ENCODE measurements around the gene GALNT2. TPM values are rescaled to one million over a fixed set of nuclear protein-coding genes. Genes with fewer than 3 reads are reported as not detected.
A peak's percentile ranks its signal among the peaks of the same experiment; 100 is the strongest.

The GALNT2 gene
- total RNA-seq, 1 donor from 2014 or later = 72.2 TPM

GRCh38 chr1:230050973-230051735, 15.9 kb upstream of the GALNT2 start:
- no peak for DNase-seq (ENCODE audit: low spot score)

- DNase-seq (ENCODE audit: low spot score) = no peak
These were observed 15.0 kb upstream of the GALNT2 start for GRCh38 chr1:230052018-230052417.

GRCh38 chr1:230052665-230053064, 14.4 kb upstream of the GALNT2 start:
- peak; percentile 7 for DNase-seq (ENCODE audit: low spot score)

- no peak for DNase-seq (ENCODE audit: low spot score)
These were observed 12.8 kb upstream of the GALNT2 start for GRCh38 chr1:230054092-230054749.

DNA sequence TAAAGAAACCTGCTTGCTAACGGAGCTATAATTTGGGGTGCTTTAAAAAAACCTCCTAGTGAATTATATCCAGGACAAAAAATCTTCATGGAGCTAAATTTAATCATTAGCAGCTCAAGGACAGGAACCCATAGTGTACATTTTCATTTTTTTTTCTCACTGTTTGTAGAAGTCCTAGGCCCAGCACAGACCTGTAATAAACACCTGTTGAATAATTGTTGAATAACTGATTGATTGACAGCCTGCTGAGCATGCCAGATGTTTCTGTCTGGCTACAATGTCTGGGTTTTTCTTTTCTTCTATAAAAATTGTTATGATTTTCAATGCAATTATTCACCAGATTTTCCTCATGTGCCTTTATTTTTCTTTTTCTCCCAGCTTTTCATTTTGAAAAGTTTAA, 10.9 kb upstream of the GALNT2 start:
- no peak for DNase-seq (ENCODE audit: low spot score)

- DNase-seq (ENCODE audit: low spot score) = no peak
These were observed 9.9 kb upstream of the GALNT2 start for GRCh38 chr1:230057100-230057499.

GRCh38 chr1:230057681-230058565, 9.1 kb upstream of the GALNT2 start:
- peak; percentile 5 for DNase-seq (ENCODE audit: low spot score)

DNA sequence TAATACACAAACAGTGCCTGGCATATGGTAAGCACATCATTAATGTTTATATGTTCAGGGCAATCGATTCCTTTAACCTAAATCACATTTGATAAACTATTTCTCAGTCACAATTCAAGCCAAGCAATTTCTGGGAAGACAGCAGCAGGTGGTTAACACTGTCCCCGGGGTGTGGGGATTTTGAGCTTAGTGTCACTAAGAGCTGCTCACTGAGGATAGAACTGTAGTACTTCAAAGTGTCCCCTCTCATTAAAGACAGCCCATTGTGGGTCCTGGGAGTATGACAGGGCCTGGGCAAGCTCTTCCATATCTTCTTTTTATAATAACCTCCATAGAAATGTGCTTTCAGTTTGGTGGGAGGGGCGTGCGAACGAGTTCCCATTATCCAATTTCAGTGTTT, 8.4 kb upstream of the GALNT2 start:
- DNase-seq (ENCODE audit: low spot score) = no peak

DNA sequence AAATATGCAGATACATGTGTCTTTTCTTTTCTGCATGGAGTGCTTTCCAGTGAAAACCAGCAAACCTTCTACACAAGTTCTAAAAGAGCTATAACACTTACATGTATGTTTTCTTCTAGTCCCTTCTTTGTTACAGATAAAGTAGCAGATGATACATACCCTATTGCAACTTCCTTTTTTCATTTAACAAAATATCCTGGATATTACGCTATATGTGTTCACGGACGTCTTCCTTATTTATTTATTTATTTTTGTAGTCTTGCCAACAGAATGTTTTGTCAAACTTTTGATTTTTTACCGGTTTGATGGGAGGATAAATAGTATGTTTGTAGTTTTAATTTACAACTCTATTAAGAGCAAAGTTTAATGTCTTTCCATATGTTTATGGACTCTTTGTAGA, 5.2 kb upstream of the GALNT2 start:
- DNase-seq (ENCODE audit: low spot score) = no peak

DNA sequence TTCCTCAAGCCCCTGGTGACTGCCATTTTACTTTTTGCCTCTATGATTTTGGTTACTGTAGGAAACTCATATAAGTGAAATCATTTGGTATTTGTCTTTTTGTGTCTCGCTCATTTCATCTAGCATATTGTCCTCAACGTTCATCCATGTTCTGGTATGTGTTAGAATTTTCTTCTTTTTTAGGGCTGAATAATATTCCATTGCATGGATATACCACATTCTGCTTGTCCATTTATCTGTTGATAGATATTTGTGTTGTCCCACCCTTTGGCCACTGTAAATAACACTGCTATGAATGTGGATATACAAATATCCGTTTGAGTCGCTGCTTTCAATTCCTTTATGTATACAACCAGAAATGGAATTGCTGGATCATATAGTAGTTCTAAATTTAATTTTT, 4.5 kb upstream of the GALNT2 start:
- no peak for DNase-seq (ENCODE audit: low spot score)

- no peak for DNase-seq (ENCODE audit: low spot score)
These were observed 2.8 kb upstream of the GALNT2 start for GRCh38 chr1:230064283-230064682.

- DNase-seq (ENCODE audit: low spot score) = no peak
These were observed 1.9 kb upstream of the GALNT2 start for GRCh38 chr1:230065161-230065560.

DNA sequence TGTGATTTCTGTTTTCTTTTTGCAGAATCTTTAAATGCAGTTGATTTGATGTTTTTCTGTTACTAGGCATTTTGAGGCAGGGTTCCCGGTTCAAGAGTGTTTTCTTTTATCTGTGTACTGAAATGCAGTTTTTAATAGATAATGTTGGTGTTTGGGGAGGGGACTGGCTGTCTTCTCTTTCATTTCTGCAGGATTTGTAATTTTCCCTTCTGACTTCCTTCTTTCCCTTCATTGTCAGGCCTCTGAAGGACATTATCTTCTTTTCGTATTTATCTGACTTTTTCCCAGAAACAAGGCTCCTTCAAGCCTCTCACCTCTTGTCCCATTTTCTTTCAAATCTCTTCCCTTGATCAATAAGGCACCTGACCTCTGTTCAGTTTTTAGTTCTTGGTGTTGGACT, 1.5 kb upstream of the GALNT2 start:
- DNase-seq (ENCODE audit: low spot score) = no peak

- no peak for DNase-seq (ENCODE audit: low spot score)
These were observed 1.0 kb upstream of the GALNT2 start for GRCh38 chr1:230066031-230066430.

DNA sequence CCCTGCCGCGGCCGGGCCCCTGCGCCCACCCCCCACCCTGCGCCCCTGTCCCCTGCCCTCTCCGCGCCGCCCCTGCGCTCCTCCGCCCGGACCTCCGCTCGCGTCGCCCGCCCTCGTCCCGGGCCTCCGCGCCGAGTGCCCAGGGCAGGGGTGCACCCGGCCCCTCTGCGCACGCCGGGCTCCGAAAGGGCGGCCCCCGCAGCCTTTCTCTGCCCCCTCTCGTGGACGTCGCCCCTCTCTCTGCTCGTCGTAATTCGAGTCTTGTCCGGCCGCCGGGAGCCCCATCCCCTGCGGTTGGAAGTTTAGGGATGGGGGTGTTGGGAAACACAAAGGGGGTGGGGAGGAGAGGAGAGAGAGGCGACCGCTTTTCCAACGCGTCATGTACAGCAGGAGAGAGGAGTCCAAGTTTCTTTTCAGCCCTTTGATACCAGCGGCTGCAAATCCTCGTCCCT, 407 bp downstream of the GALNT2 start:
- peak; percentile 23 for DNase-seq (ENCODE audit: low spot score)

DNA sequence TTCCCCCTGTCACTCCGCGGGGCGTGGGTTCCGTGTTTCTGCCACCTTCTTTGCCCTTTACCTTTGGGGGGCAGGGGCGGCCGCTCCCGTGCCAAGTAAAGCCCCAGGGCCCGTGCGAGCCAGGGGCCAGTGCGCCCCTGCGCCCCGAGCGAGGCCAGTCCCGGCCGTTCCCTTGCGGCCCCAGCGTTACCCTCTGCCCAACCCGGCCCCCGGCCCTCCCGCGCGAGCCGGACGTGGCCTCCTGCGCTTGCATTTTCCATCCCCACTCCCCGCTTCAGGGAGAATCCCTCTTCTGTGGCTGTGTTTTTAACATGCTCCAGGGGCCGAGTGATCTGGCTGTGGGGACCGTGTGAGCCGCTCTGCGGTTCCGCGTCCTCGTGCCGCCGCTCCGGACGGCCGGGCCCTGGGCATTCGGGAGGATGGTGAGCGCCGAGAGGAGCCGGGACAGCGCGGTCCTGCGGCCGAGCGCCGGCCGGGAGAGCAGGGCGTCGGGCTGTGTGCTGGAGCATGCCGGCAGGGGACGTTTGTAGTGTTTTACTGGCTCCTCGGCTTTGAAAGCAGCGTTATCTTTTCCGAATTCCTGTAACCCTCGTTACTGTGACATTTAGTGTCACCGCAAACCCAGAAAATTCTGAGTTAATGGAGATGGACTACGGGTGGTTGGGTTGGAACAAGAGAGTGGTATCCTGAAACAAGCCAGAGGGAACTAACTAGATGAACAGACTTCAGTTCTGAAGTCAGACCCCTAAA, 1.0 kb downstream of the GALNT2 start:
- peak; percentile 13 for DNase-seq (ENCODE audit: low spot score)

DNA sequence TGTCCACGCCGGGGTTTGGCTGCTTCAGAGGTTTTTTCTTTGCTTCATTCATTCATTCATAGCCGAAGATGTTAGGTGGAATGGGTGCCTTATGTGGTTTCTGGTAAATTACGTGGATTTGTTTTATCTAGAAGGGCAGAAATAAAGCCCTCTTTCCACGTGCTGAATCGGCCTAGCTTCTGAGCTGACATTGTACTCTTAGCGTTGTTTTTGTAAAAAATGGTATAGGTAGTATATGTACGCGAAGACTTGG, 1.5 kb downstream of the GALNT2 start:
- DNase-seq (ENCODE audit: low spot score) = no peak

DNA sequence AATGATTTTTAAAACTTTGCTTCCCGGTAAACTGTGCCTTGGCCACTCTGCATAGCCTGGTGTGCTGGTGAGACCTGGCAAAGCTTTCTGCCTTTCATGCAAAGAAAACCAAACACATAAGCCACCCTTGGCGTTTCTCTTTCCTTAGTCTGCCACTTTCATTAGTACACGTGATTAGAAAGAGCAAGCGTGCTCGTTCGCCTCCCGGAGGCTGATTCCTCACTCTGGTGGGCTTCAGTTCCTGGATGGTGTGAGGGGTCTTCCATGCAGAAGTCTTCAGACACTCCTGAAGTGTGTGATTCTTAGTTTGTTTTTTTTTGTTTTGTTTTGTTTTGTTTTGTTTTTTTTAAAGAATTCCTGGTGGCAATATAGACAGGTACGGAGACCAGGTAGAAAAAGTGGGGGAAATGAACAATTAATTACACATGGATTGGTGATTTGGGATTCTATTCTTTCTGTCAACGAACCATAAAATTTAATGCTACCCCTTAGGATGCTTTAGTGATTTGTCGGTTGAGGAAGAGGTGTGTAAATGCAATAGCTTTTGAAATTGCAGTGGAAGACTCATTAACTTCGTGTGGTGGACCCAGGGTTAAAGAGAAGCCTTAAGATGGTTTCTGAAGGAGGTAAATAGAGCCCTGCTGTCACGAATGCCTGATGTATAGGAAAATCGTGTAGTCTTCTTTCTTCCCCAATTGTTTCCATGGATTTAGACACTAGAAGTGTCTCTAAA, 2.1 kb downstream of the GALNT2 start:
- DNase-seq (ENCODE audit: low spot score) = no peak

DNA sequence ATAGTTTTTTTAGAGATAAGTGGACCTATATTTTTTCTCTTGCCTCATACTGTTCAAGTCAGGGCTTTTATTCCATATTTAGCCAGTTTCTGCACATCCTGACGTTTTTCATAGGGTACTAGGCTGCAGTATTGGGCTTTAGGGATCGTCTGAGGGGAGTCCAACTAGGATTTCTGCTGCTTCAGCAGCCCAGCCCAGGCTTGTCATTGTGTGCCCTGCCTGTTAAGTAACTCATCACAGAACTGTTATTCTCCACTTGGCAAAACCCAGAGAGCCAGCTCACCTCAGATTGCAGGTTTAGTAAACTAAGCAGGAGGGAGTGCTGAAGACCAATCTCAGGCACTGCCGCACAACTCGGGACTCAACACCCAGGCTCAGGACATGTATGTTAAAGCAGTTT, 2.8 kb downstream of the GALNT2 start:
- no peak for DNase-seq (ENCODE audit: low spot score)

- no peak for DNase-seq (ENCODE audit: low spot score)
These were observed 3.5 kb downstream of the GALNT2 start for GRCh38 chr1:230070321-230071208.
